Right lobe of liver (tissue), 6 donors: ENCODE results near the gene LRFN2. TPM values are rescaled to one million over a fixed set of nuclear protein-coding genes. Genes with fewer than 3 reads are reported as not detected.

ENCODE experiments used
- ATAC-seq, 4 donors: fragments of 200-7000 bp; cut with Tn5 transposase; one replicate each; pipeline ENCODE4 v1.9.1; 2020; ENCODE audit warnings: mild to moderate bottlenecking in 4 of 4, moderate library complexity in 4 of 4
- DNase-seq, 3 donors: peaks; one replicate each; pipeline ENCODE4 v3.0.0-alpha.2; 2020
- H3K27ac ChIP-seq, 3 donors: fragments of 200-600 bp; one replicate each; pipeline ENCODE4 v1.8.0; 2022
- H3K27me3 ChIP-seq, 2 donors: fragments of 200-600 bp; one replicate each; pipeline ENCODE4 v1.8.0; 2022
- H3K36me3 ChIP-seq, 4 donors: fragments of 200-600 bp; sonication (generic) in 1 of 4; one replicate each; pipeline versions ENCODE4 v1.5.1 to v1.8.0; 2017 to 2022; ENCODE audit warnings: control low read depth in 1 of 4
- H3K4me1 ChIP-seq, 4 donors: fragments of 200-600 bp; sonication (generic) in 1 of 4; one replicate each; pipeline versions ENCODE4 v1.5.1 to v1.8.0; 2017 to 2022; ENCODE audit warnings: control low read depth in 1 of 4
- H3K4me3 ChIP-seq, 3 donors: fragments of 200-600 bp; one replicate each; pipeline ENCODE4 v1.8.0; 2022
- H3K9me3 ChIP-seq, 4 donors: fragments of 200-600 bp; sonication (generic) in 1 of 4; one replicate each; pipeline versions ENCODE4 v1.5.1 to v1.8.0; 2017 to 2022; ENCODE audit warnings: control low read depth in 1 of 4
- POLR2A ChIP-seq: fragments of 450-650 bp; IDR thresholded peaks from one replicate; pipeline ENCODE4 v1.6.1; 2017; ENCODE audit warnings: antibody characterized with exemption, mild to moderate bottlenecking
- WGBS: methylation state at CpG from one replicate; pipeline ENCODE4 v1.1.6; 2018; ENCODE audit warnings: low coverage, low lambda C conversion rate; ENCODE audit not compliant: insufficient coverage; ENCODE audit errors: missing lambda C conversion rate; 5-methylcytosine and 5-hydroxymethylcytosine counted together
- intact Hi-C, 2 donors: fragments of 100-400 bp; cut with DNase I; formaldehyde crosslinking; loops; one replicate each; pipeline versions ENCODE4 v1.11.2 to v1.14.1; 2022
- total RNA-seq, 6 experiments: library from RNA; depleted of rRNA in 2 of 6; stranded (reverse); fragments of >200 nt in 2 of 6; fragmentation: NEBNext Ultra II Directional in 3 of 6; extraction: Animal tissue kit (Norgen Biotek cat#: 25700) in 3 of 6; gene quantifications; one replicate each; pipeline versions ENCODE4 v1.1.0 to v1.2.4, GENCODE V29; 2016 to 2023
- TF ChIP-seq, protein P1 (sequence below), 4 donors: fragments of 200-600 bp in 3 of 4; fragments of 450-650 bp in 1 of 4; IDR thresholded peaks; one replicate each; pipeline versions ENCODE4 v1.5.1 to v1.8.0; 2016 to 2022; ENCODE audit warnings: antibody characterized with exemption in 4 of 4, mild to moderate bottlenecking in 2 of 4
- donor health status: DM: no; HTN: yes; CAD: no.
- donor health status: DM: no; HTN: no; CAD: no.
- donor health status: DM: no; HTN: no; CAD: no.
- donor health status: DM: no; HTN: yes; CAD: no.
- donor health status: DM: no; HTN: yes; CAD: no.

Gene LRFN2
- total RNA-seq, 6 experiments from 2014 or later: 0.19 TPM; not detected in 5

DNA sequence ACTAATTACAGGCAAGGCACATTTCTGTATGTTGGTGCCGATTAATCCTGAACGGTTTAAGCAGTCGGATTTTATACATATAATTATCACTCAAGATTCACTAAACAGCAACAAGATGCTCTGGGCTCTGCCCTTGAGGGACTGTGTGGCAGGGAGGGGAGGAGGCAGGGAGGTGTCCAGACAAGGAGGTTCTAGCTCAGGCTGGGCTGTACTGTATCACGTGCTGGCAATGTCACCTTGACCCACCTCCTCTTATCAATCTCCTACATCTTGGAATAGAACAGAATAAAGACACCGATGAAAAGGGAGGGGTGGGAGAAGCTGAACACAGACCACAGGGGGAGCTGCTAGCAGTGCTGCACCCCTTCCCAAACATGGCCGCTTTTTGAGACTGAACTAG, 65.7 kb downstream of the LRFN2 start:
- H3K9me3 ChIP-seq: no peaks in the 10 kb centered on the region
- no peak overlapping the region for H3K27ac ChIP-seq
- intact Hi-C loops: no loop called here
- H3K4me3 ChIP-seq: no peak overlapping the region
- WGBS: 78% methylated on average over 4 of the region's 6 CpGs
- ATAC-seq (no peak), DNase-seq (no peak)
- no peak for TF ChIP-seq POLR2A
- TF ChIP-seq, protein P1, sequence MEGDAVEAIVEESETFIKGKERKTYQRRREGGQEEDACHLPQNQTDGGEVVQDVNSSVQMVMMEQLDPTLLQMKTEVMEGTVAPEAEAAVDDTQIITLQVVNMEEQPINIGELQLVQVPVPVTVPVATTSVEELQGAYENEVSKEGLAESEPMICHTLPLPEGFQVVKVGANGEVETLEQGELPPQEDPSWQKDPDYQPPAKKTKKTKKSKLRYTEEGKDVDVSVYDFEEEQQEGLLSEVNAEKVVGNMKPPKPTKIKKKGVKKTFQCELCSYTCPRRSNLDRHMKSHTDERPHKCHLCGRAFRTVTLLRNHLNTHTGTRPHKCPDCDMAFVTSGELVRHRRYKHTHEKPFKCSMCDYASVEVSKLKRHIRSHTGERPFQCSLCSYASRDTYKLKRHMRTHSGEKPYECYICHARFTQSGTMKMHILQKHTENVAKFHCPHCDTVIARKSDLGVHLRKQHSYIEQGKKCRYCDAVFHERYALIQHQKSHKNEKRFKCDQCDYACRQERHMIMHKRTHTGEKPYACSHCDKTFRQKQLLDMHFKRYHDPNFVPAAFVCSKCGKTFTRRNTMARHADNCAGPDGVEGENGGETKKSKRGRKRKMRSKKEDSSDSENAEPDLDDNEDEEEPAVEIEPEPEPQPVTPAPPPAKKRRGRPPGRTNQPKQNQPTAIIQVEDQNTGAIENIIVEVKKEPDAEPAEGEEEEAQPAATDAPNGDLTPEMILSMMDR (IDR thresholded peaks at IDR 0.05): no peak
- H3K27me3 ChIP-seq: no peaks in the 10 kb centered on the region
- no peaks in the 10 kb centered on the region for H3K36me3 ChIP-seq
- peaks cover 0 to 18% (median 3%) of the 10 kb centered on the region in 4 donors for H3K4me1 ChIP-seq

DNA sequence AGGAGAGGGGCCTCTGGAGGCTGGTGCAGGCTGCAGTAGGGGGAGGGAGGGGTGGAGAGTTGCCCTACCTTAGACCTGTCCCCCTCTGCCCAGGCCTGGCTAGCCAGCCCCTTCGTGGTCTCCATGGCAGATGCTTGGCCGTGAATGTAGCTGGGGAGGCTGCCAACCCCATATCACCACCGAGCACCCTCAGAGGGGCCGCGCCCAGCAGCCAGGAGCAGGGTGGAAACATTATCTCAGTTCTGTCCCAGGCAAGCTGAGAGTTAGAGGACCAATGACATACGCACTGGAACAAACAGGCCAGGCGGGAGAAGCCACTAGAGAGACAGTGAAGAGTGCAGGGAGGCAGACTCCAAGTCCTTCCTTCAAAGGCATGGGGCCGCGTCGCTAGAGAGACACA, 66.5 kb downstream of the LRFN2 start:
- intact Hi-C loops: no loop called here
- DNase-seq (no peak), ATAC-seq (no peak)
- H3K4me3 ChIP-seq: no peak overlapping the region
- H3K27ac ChIP-seq: no peak overlapping the region
- H3K9me3 ChIP-seq: no peaks in the 10 kb centered on the region
- 64% methylated on average over 3 of the region's 10 CpGs for WGBS
- no peaks in the 10 kb centered on the region for H3K27me3 ChIP-seq
- no peaks in the 10 kb centered on the region for H3K36me3 ChIP-seq
- TF ChIP-seq, protein P1 (IDR thresholded peaks at IDR 0.05): no peak
- no peak for TF ChIP-seq POLR2A
- H3K4me1 ChIP-seq: peaks cover 0 to 10% (median 0%) of the 10 kb centered on the region in 4 donors

DNA sequence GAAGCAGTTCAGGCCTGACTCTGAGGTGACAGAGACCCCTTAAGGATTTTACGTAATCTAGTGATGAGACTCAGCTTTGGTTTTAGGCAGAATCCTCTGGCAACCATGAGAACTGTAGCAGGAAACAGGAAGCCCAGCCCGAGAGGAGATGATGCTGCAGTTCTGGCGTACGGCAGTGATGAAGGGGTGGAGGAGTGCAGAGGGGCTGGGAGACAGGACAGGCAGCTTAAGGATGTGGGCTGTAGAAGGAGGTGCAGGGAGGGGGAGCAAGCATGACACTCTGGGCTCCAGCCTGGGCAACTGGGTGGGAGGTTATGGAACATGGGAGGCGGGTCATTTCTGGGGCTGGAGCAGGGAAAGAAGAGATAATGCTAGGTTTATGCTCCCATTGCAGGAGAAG, 67.1 kb downstream of the LRFN2 start:
- H3K4me1 ChIP-seq: peaks cover 0 to 8% (median 0%) of the 10 kb centered on the region in 4 donors
- H3K9me3 ChIP-seq: no peaks in the 10 kb centered on the region
- ATAC-seq: no peak
- WGBS: 55% methylated on average over 5 of the region's 5 CpGs
- no peaks in the 10 kb centered on the region for H3K36me3 ChIP-seq
- no peaks in the 10 kb centered on the region for H3K27me3 ChIP-seq
- intact Hi-C loops: no loop called here
- no peak overlapping the region for H3K27ac ChIP-seq
- TF ChIP-seq, protein P1 (IDR thresholded peaks at IDR 0.05): no peak
- TF ChIP-seq POLR2A: no peak
- no peak overlapping the region for H3K4me3 ChIP-seq
- no peak for DNase-seq

DNA sequence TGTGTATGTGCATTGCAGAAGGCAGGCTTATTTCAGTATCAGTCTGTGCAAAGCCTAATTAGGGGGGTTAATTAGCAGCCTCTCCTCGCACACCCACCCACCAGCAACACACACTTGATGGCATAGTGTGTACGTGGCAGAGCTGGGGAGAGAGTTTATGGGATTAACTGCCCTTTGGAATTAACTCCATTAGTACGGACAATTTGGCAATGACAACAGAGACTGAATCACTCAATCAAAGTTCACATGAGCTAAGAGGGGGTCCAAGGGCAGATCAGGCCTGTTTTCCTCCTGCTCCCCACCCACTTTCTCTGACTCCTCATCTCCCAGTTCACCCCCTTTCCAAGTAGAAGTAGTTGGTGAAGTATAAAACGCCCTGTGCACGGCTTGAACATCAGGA, 69.5 kb downstream of the LRFN2 start:
- H3K36me3 ChIP-seq: no peaks in the 10 kb centered on the region
- 25% methylated on average over 4 of the region's 5 CpGs for WGBS
- TF ChIP-seq, protein P1 (IDR thresholded peaks at IDR 0.05): no peak
- H3K27me3 ChIP-seq: no peaks in the 10 kb centered on the region
- intact Hi-C loops: no loop called here
- no peak overlapping the region for H3K27ac ChIP-seq
- H3K4me3 ChIP-seq: no peak overlapping the region
- peak; percentile 39 to 91 (median 56) for ATAC-seq
- no peak for DNase-seq
- H3K4me1 ChIP-seq: peaks cover 0 to 8% (median 0%) of the 10 kb centered on the region in 4 donors
- H3K9me3 ChIP-seq: no peaks in the 10 kb centered on the region

DNA sequence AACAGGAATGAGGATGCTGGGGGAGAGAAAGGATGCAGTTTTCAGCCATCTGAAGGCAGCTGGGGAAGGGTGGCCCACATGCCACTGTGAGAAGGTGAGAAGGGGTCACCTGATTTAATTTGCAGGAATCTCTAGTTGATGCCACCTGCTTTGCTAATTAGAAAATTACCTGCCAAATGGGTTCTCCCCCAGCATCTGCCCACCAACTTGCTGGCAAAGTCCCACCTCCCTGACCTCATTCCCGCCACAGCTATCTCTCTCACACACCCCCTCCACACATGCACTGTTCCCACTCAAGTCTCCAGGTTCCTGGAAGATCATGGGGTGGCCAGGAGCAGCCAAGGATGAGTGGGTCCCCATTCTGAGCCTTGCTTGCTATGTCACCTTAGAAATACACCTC, 70.7 kb downstream of the LRFN2 start:
- Histone ChIP-seq H3K4me1 (peaks cover 0 to 8% (median 0%) of the 10 kb centered on the region in 4 donors), H3K36me3 (no peaks in the 10 kb centered on the region), H3K4me3 (no peak overlapping the region), H3K27me3 (no peaks in the 10 kb centered on the region), H3K9me3 (no peaks in the 10 kb centered on the region), H3K27ac (no peak overlapping the region)
- no peak for ATAC-seq
- no peak for TF ChIP-seq POLR2A
- TF ChIP-seq, protein P1 (IDR thresholded peaks at IDR 0.05): no peak
- intact Hi-C loops: no loop called here
- no peak for DNase-seq
- WGBS: 86% methylated on average over 1 of the region's 1 CpG
